Measurements from ENCODE around the gene HYKK. TPM values are rescaled to one million over a fixed set of nuclear protein-coding genes. Genes with fewer than 3 reads are reported as not detected.
"Not testable (repeated sequence)": the region's sequence is repeated elsewhere in the genome, so short reads cannot be mapped to it uniquely, and the experiment has no call there.

The HYKK gene
- total RNA-seq, 1 donor from 2014 or later, result 0.41 TPM

DNA sequence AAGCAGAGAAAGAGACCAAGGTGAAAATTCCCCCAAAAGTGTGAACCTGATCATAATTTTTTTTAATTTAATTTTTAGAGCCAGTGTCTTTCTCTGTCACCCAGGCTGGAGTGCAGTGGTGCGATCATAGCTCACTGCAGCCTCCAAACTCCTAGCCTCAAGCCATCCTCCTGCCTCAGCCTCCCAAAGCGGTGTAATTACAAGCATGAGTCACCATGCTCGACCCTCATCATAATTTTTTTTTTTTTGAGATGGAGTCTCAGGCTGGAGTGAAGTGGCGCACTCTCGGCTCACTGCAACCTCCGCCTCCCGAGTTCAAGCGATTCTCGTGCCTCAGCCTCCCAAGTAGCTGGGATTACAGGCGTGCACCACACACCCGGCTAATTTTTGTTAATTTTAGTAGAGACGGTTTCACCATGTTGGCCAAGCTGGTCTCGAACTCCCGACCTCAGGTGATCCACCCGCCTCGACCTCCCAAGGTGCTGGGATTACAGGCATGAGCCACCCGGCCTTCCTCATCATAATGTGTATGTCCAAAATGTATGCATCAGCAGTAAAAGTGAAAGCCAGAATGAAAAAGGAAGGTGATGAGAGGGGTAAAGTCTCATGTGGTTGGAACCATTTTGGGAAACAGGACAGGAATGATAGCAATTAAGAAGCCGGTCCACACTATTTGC, 32.2 kb downstream of the HYKK start:
- not testable (repeated sequence) for DNase-seq (ENCODE audit: low spot score in 2 of 2); FAIRE-seq

DNA sequence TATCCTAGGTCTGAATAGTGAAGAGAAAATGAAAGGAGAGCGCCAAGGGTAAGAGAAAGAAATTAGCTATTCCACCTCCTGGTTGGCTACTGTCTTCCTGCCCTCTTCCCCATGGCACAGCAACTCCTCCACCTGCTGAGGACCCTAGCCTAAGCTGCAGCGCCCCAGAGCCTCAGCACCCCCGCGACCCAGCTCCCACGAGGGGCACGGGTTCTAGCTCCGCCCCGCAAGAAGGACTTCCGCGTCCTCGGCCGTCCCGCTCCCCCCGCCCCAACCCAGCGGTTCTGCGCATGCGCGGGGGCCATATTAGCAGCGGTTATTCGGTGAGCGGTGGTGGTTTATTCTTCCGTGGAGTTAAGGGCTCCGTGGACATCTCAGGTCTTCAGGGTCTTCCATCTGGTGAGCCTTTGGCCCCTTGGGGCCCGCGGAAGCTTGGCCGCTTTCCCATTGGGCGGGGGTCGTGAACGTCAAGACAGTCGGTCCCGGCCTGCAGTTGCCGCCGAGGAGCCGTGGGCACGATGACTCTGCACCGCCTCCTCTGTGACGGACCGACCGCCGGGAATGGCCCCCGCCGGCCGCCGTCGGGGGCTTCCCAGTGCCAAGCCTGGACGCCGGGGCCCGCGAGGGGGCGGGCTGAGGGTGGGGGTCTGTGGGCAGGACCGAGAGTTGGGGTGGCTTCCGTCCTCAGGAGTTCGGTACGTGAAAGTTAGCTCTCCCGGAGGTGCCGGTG, 32.9 kb downstream of the HYKK start, which contains the start of gene PSMA4:
PSMA4 (plus strand) TSS at position 304 of the 730 bp plus-strand sequence. CDS start 1,484 bp downstream, outside the sequence.
- DNase-seq (ENCODE audit: low spot score in 2 of 2) (peak; percentile 80 to 86), FAIRE-seq (no peak)

DNA sequence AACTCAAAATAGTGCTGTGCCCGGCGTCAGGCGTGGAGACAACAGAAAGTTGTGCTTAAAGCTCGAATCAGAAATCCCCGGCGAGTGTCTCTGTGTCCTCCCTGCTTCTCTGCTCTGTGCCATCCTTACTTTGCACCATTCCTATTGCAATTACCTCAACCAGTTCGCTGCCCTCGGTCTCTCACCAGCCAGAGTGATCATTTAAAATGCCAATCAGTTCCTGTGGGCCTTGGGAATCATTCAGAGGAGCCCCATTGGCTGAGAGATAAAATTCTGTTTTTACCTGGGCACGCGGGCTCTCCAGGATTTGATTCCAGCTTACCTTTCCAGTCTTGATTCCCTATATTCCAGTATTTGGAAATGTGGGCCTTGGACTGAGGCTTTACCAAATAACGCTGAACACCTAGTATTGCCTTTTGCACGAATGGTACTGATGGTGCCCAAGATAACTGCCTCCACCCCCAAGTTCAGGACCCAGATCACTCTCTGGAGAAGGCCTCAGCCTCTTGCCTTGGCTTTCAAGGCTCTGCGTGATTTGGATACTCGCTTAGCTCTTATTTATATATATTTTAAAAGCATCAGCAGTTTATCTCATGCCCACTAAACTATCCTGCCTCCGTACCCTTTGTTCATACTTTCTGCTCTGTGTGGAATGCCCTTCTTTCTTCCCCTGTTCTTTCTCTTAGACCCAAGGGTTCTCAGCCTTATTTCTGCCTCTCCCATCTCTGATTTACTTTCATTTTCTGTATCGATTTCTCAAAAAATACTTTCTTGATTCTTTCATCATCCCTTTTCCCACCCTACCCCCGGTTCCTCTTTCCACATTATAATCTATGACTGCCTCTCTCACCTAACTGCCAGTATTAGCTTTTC, 33.7 kb downstream of the HYKK start:
- DNase-seq (ENCODE audit: low spot score in 2 of 2), result no peak
- no peak for FAIRE-seq

DNA sequence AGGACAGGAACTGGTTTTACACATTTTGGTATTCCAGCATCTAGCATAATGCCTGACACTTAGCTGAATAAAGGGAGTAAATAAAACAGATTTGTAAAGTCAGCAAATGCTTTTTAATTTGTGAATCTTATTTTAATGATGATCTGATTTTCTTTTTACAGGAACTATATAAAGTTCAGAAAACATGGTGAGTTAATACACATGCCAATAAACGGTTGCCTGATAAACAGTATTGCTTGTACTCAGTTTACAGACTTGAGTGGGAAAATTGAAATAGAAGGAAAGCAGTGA, 34.3 kb downstream of the HYKK start:
- FAIRE-seq, result no peak
- DNase-seq (ENCODE audit: low spot score in 2 of 2), result no peak

DNA sequence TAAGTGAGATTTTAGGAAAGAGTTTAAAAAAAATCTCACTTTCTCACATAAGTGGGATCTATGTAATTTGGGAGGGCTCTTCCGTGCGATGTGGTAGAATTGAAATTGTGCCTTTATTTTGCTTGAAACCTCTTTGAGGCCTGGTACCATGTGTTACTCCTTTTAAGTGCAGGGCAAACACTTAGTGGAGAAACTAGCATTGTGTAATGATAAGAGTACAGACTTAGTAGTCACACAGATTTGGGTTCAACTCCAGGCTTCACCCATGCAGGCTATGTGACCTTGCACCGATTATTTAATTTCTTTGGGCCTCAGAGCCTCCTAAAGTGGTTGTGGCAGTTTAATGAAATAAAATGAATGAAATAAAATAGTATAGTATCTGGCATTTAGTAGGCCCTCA, 35.3 kb downstream of the HYKK start:
- DNase-seq (ENCODE audit: low spot score in 2 of 2) (no peak), FAIRE-seq (no peak)

DNA sequence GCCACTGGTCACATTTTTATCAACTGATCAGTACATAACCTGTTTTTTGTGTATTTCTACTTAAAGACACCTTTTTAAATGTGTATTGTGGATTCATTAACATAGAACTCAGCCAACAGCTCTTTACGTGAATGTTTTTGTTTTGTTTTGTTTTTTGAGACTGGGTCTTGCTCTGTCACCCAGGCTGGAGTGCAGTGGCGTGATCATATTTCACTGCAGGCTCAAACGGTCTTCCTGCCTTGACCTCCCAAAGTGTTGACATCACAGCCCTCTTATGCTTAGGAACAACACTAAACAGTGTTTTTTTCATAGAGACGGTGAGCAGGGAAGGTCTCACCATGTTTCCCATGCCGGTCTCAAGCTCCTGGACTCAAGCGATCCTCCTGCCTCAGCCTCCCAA, 42.8 kb downstream of the HYKK start:
- DNase-seq (ENCODE audit: low spot score in 2 of 2) (no peak), FAIRE-seq (no peak)

DNA sequence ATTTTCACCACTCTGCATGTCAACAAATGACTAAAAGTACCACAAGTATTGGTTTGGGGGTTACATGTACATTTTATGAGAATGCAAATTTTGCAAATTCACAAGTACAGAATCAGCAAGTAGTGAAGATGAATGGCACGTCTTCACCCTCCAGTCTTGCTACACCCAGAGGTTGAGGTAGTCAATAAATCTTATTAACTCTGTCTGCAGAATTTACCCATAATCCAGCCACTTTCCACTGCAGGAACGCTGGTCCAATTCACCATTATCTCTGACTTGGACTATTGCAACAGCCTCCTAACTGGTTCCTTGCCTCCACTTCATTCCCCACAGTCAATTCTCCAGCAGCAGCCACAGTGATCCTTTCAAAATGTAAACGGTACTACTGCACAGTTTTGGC, 43.4 kb downstream of the HYKK start:
- FAIRE-seq (no peak), DNase-seq (ENCODE audit: low spot score in 2 of 2) (no peak)

DNA sequence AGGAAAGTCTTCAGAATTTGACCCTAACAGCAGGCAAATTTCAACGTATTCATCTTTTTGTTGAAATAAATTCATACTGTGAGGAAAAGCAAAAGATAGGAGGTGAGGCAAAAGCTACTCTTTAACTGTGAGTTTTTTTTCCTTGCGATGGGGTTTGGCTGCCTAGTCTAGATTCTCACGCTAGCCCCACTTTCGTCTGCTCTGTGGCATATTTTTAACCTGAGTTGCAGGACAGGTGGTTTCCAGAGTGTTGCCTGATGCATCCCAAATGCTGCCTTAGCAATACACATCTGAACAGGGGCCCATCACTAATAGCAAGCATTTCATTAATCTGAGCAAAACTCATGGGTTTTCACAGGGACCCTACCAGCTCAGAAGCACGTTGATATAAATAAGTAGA, 44.5 kb downstream of the HYKK start:
- no peak for DNase-seq (ENCODE audit: low spot score in 2 of 2)
- no peak for FAIRE-seq

DNA sequence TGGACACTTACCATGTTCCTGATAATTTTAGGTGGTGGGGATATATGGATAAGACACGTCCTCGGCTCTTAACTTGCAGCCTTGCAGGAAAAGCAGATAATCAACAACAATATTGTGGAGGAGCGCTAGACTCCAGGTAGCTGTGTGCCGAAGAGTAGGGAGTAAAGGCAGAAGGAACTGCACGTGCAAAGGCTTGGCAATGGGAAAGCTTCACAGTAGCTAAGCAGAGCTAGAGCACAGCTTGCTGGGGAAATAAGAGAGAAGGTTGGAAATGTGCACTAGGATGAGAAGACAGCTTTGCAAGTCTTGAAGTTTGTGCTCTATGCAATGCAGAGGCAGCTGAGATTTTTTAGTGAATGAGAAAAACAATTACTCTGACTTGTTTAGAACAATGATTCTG, 45.2 kb downstream of the HYKK start:
- FAIRE-seq, result no peak
- no peak for DNase-seq (ENCODE audit: low spot score in 2 of 2)

DNA sequence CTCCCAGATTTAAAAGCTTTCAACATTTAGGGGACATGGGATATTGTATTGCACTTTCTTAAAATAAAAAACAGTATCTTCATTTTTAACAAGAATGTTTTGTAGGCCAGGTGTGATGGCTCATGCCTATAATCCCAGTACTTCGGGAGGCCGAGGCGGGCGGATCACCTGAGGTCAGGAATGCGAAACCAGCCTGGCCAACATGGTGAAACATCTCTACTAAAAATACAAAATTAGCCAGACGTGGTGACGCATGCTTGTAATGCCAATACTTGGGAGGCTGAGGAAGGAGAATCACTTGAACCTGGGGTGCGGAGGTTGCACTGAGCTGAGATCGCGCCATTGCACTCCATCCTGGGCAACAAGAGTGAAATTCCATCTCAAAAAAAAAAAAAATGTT, 52.8 kb downstream of the HYKK start:
- not testable (repeated sequence) for FAIRE-seq; DNase-seq (ENCODE audit: low spot score in 2 of 2)

DNA sequence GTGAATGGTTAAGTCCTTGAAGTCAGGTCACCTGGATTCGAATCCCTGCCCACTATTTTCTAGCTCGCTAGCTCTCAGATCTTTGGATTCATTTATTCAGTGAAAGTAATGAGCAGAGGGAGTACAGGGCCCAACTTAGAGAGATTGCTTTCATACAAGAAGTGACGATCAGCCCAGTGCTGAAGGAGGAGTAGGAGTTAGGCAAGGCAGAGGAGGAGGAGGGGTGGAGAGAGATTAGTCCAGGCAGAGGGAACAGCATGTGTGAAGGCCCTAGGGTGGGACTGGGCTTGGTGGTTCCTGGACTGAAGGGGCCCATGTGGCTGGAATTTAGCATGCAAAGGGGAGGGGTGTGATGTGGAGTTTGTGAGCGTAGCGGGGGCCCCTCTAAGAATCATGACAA, 54.1 kb downstream of the HYKK start:
- DNase-seq (ENCODE audit: low spot score in 2 of 2) (no peak), FAIRE-seq (no peak)

DNA sequence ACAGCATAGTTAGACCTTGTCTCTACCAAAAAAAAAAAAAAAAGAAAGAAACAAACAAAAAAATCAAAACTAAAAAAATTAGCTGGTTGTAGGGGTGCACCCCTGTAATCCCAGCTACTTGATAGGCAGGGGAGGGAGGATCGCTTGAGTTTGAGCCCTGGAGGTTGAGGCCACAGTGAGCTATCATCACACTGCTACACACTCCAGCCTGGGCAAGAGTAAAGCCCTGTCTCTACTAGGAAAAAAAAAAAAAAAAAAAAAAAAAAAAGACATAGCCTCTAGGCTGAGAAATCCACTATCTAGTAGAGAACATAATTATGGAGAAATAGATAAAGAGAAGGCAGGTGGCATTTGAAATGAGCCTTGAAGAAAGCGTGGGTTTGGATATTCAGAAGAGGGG, 55.7 kb downstream of the HYKK start:
- no peak for FAIRE-seq
- no peak for DNase-seq (ENCODE audit: low spot score in 2 of 2)

DNA sequence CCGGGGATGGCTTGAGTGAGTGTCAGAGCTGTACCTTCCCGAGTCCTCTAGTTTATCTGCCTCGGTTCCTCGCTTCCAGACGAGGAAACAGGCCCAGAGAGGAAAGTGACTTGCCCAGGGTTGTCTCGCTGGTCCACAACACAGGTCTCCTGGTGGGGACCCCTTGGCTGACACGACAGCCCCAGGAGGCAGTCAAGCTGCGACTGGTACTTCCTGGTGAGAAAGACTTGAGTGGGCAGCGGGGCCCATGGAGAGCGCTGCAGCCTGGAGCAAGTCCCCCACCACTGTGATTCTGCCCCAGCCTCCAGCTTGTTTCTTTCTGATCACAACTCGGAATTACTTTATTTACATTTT, 57.3 kb downstream of the HYKK start:
- DNase-seq (ENCODE audit: low spot score in 2 of 2), result no peak
- no peak for FAIRE-seq

DNA sequence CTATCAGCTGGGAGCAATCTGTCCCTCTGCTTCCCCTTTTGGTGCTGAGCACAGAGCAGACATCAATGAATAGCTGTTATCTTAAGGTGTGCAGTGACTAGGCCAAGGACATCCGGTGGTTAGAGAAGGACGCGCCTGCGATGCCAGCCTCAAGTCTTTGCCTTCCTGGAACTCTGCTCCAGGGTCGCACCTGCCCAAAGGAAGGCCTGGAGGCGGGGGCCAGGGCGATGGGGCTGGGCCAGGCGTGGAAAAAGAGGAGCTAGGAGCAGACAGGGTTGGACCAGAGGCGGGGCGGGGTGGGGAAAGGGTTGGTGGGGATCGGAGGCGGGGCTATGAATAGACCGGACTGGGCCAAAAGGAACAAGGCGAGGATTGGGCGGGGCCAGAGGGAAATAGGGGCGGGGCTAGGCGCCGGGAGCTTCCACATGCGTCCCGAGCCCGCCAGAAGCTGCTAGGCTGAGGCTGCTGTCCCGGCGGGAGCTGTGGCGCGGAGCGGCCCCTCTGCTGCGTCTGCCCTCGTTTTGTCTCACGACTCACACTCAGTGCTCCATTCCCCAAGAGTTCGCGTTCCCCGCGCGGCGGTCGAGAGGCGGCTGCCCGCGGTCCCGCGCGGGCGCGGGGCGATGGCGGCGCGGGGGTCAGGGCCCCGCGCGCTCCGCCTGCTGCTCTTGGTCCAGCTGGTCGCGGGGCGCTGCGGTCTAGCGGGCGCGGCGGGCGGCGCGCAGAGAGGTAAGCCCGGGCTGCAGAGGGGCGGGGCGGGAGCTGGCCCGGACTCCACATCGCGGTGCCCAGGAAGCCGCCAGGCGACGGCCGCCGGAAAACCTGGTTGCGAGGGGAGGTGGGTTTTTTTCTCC, 57.9 kb downstream of the HYKK start, which contains the start of gene CHRNA5:
CHRNA5 (plus strand) TSS at position 424 of the 854 bp plus-strand sequence; CDS start at position 624, 200 bp downstream.
- DNase-seq (ENCODE audit: low spot score in 2 of 2), result peak; percentile 26 to 54

DNA sequence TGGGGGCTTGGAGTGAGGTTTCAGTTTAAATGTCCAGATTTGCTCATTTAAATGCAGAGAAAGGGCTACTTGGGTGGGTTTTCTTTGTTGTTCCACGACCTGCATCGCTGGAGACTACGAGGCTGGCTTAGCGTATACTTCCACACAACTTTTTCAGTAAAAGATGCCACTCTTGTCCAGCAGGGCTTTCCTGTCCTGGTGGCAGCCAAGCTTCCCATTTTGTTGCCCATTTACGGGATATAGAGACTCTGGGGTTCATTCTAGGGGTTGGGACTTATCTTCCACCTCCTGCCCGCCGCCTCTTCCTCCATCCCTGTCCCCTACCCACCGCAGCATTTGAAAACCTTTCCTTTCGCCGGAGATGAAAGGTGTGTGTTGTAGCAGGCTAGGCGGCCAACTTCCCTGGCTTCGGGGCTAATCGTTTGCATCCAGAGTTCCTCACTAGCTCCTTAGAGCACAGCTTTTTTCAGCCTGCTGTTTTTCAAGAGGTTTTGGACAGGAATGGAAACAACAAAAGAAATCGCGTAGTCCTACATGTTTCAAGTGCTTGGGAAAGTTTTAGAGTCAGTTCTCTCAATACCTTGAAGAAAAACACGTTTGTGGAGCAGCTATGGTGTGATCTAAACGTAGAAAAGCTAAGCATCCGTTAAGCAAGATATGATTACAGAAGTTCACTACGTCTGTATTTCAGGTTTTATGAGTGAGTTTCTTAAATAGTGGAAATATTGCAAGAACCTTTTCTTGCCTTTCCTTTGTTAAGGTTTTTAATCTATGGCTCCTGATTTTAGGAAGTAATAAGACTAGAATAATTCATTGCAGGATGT, 58.8 kb downstream of the HYKK start:
- FAIRE-seq (no peak), DNase-seq (ENCODE audit: low spot score in 2 of 2) (peak in 1 of 2 donors; percentile 10)

More for the DNA sequence above, 57.9 kb downstream of the HYKK start, which contains the start of gene CHRNA5:
- FAIRE-seq, result no peak

DNA sequence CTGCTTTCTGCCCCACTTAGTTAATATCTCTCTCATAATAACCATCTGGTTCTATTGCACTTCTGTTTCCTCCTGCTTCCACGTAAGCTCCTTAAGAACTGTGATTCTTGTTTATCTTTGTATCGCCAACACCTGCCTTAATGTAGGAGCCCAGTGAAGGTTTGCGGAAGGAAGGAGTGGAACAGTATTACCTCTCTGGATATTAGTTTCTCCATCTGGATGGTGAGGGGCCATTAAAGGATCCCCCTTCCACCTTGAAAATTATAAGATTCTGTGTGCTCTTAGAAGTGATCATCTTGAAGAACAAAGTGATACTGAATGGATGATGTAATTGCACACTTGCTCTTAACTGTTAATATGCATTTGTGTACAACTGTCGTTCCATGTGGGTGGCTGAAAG, 60.2 kb downstream of the HYKK start:
- DNase-seq (ENCODE audit: low spot score in 2 of 2), result no peak
- FAIRE-seq, result no peak

DNA sequence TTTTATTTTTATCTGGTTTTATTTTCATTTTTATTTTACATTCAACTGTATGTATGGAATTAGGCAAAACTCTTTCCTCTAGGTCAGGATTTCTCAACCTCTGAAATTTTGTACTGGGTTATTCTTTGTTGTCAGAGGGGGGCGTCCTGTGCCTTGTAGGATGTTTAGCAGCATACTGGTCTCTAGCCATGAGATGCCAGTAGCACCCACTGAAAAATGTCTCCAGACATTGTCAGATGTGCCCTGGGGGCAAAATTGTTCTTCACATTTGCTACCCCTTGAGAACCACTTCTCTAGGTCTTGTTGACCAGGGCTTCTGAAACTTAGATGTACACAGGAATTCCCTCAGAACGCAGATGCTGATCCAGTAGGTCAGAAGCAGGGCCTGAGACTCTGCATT, 63.3 kb downstream of the HYKK start:
- no peak for FAIRE-seq
- no peak for DNase-seq (ENCODE audit: low spot score in 2 of 2)

DNA sequence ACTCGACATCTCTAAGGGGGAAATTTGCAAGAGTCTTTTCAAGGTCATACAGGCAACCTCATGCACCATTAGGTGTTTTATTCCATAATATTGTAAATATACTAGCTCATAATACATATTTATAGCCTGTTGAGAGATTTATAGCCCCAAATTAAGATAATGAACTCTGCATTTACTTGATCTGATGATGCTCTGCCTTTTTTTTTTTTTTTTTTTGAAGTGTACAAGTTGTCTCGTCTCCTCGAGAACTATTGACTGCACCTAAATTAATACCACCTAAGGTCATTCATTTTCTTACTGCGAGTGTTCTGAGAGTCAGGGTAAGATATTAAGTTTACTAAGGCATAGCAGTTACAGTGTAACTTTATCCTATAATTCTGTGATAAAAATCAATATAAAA, 64.0 kb downstream of the HYKK start:
- DNase-seq (ENCODE audit: low spot score in 2 of 2) (no peak), FAIRE-seq (no peak)

DNA sequence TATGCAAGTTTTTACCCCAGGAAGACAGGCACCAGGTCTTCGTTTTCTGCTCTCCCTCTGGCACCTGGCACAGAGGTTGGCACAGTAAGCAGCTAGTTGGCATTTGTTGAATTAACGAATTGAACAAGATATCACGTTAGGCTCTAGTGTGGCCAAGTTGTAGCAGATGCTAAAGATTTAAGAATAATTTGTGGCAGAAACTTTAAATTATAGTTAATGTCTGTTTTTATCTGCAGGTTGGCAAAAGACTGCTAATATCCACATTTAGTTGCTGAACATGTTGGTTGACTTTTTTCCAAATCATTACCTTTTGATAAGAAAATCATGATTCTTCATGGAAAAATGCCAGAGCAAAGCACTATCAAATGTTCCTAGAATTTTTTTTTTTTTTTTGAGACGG, 66.0 kb downstream of the HYKK start:
- DNase-seq (ENCODE audit: low spot score in 2 of 2), result no peak
- FAIRE-seq, result no peak

Measured in frontal cortex (tissue), 4 donors.